Measurements from ENCODE around the gene PRKN.

PRKN gene

GRCh38 chr6:162576016-162576415, 151.6 kb downstream of the PRKN start:
- no peak for TF ChIP-seq CTCF (IDR thresholded peaks at IDR 0.05; ENCODE audit: low read depth, low read length, missing control alignments)
- no peak overlapping the region for H3K4me3 ChIP-seq (ENCODE audit: low read depth, low read length)
- DNase-seq (ENCODE audit: low read depth): no peak

- no peak for TF ChIP-seq CTCF (IDR thresholded peaks at IDR 0.05; ENCODE audit: low read depth, low read length, missing control alignments)
- DNase-seq (ENCODE audit: low read depth): no peak
- H3K4me3 ChIP-seq (ENCODE audit: low read depth, low read length): no peak overlapping the region
These were observed 155.3 kb downstream of the PRKN start for GRCh38 chr6:162572240-162572639.

GRCh38 chr6:162568266-162568665, 159.3 kb downstream of the PRKN start:
- H3K4me3 ChIP-seq (ENCODE audit: low read depth, low read length): no peak overlapping the region
- no peak for TF ChIP-seq CTCF (IDR thresholded peaks at IDR 0.05; ENCODE audit: low read depth, low read length, missing control alignments)
- no peak for DNase-seq (ENCODE audit: low read depth)

- TF ChIP-seq CTCF (IDR thresholded peaks at IDR 0.05; ENCODE audit: low read depth, low read length, missing control alignments): no peak
- DNase-seq (ENCODE audit: low read depth): no peak
- no peak overlapping the region for H3K4me3 ChIP-seq (ENCODE audit: low read depth, low read length)
These were observed 165.5 kb downstream of the PRKN start for GRCh38 chr6:162562041-162562440.

- DNase-seq (ENCODE audit: low read depth): no peak
- no peak overlapping the region for H3K4me3 ChIP-seq (ENCODE audit: low read depth, low read length)
- TF ChIP-seq CTCF (IDR thresholded peaks at IDR 0.05; ENCODE audit: low read depth, low read length, missing control alignments): no peak
These were observed 166.7 kb downstream of the PRKN start for GRCh38 chr6:162560891-162561290.

- no peak for DNase-seq (ENCODE audit: low read depth)
- no peak for TF ChIP-seq CTCF (IDR thresholded peaks at IDR 0.05; ENCODE audit: low read depth, low read length, missing control alignments)
- no peak overlapping the region for H3K4me3 ChIP-seq (ENCODE audit: low read depth, low read length)
These were observed 173.0 kb downstream of the PRKN start for GRCh38 chr6:162554531-162554930.

- no peak for DNase-seq (ENCODE audit: low read depth)
- no peak for TF ChIP-seq CTCF (IDR thresholded peaks at IDR 0.05; ENCODE audit: low read depth, low read length, missing control alignments)
- no peak overlapping the region for H3K4me3 ChIP-seq (ENCODE audit: low read depth, low read length)
These were observed 180.7 kb downstream of the PRKN start for GRCh38 chr6:162546905-162547304.

Data from GM12864 (cell line).